ENCODE data around the gene PAF1. TPM values are rescaled to one million over a fixed set of nuclear protein-coding genes. Genes with fewer than 3 reads are reported as not detected.
A peak's percentile ranks its signal among the peaks of the same experiment; 100 is the strongest.

Gene PAF1
- total RNA-seq, 1 experiment from 2014 or later: 47.0 TPM

- Mint-ChIP-seq H3K9me3 (ENCODE audit: unreplicated experiment) (no peaks in the 10 kb centered on the region), H3K4me3 (ENCODE audit: unreplicated experiment) (peak within 1 kb of the TSS; percentile 94), H3K27me3 (ENCODE audit: insufficient read depth, unreplicated experiment) (no peaks in the 10 kb centered on the region), H3K36me3 (ENCODE audit: insufficient read depth, unreplicated experiment) (peaks cover 60% of the 10 kb centered on the region), H3K27ac (ENCODE audit: low read depth, unreplicated experiment) (peak within 1 kb of the TSS; percentile 92), H3K4me1 (ENCODE audit: insufficient read depth, unreplicated experiment) (peaks cover 37% of the 10 kb centered on the region)
- no peak for TF ChIP-seq CTCF (IDR thresholded peaks at IDR 0.05; ENCODE audit: unreplicated experiment)
- POLR2A ChIA-PET: interaction anchor here (0.6 to 4.3 kb wide), 8 partner anchors 10 to 1163 kb away, joined by 3 to 121 read pairs (median 9); partner anchors contain the start of genes MED29, PAF1, RPS16 and SUPT5H
- DNase-seq (ENCODE audit: unreplicated experiment): peak; percentile 90
- TSS peak; percentile 55 for BruUV-seq (replicated peaks)
- CTCF ChIA-PET: interaction anchor here (0.6 to 1.9 kb wide), 5 partner anchors 9 to 78 kb away, joined by 3 to 7 read pairs (median 4); no protein-coding TSS in a partner anchor
- intact Hi-C loops (cut with micrococcal nuclease): no loop called here
Measured at GRCh38 chr19:39406656-39407409, 15.9 kb upstream of the PAF1 start, which contains the start of gene ZFP36. TSS of gene ZFP36 (plus strand) at chr19:39406847. CDS start at chr19:39406905, 58 bp downstream.

GRCh38 chr19:39405958-39406655 lies 15.2 kb upstream of the PAF1 start:
- no peak for DNase-seq (ENCODE audit: unreplicated experiment)
- ChIA-PET CTCF (interaction anchor here (0.6 to 1.5 kb wide), 3 partner anchors 8 to 77 kb away, joined by 3 to 7 read pairs (median 3); no protein-coding TSS in a partner anchor), POLR2A (interaction anchor here (0.8 to 4.3 kb wide), 6 partner anchors 9 to 39 kb away, joined by 4 to 121 read pairs (median 28); partner anchors contain the start of genes MED29, PAF1, RPS16 and SUPT5H)
- Mint-ChIP-seq H3K27ac (ENCODE audit: low read depth, unreplicated experiment) (peak overlapping the region; percentile 92), H3K27me3 (ENCODE audit: insufficient read depth, unreplicated experiment) (no peaks in the 10 kb centered on the region), H3K4me1 (ENCODE audit: insufficient read depth, unreplicated experiment) (peaks cover 38% of the 10 kb centered on the region), H3K36me3 (ENCODE audit: insufficient read depth, unreplicated experiment) (peaks cover 53% of the 10 kb centered on the region), H3K9me3 (ENCODE audit: unreplicated experiment) (no peaks in the 10 kb centered on the region), H3K4me3 (ENCODE audit: unreplicated experiment) (peak overlapping the region; percentile 94)
- no TSS peak for BruUV-seq (replicated peaks)
- no peak for TF ChIP-seq CTCF (IDR thresholded peaks at IDR 0.05; ENCODE audit: unreplicated experiment)
- intact Hi-C loops (cut with micrococcal nuclease): no loop called here

- ChIA-PET POLR2A (interaction anchor here (0.7 to 4.3 kb wide), 6 partner anchors 14 to 568 kb away, joined by 3 to 44 read pairs (median 24); partner anchors contain the start of genes MED29, PAF1, RPS16 and SUPT5H), CTCF (interaction anchor here (1.5 kb wide), 1 partner anchor 7 kb away, joined by 7 read pairs; no protein-coding TSS in a partner anchor)
- intact Hi-C loops (cut with micrococcal nuclease): no loop called here
- no peak for DNase-seq (ENCODE audit: unreplicated experiment)
- Mint-ChIP-seq H3K9me3 (ENCODE audit: unreplicated experiment) (no peaks in the 10 kb centered on the region), H3K27me3 (ENCODE audit: insufficient read depth, unreplicated experiment) (no peaks in the 10 kb centered on the region), H3K4me3 (ENCODE audit: unreplicated experiment) (peak overlapping the region; percentile 94), H3K36me3 (ENCODE audit: insufficient read depth, unreplicated experiment) (peaks cover 46% of the 10 kb centered on the region), H3K27ac (ENCODE audit: low read depth, unreplicated experiment) (peak overlapping the region; percentile 100), H3K4me1 (ENCODE audit: insufficient read depth, unreplicated experiment) (peaks cover 32% of the 10 kb centered on the region)
- TF ChIP-seq CTCF (IDR thresholded peaks at IDR 0.05; ENCODE audit: unreplicated experiment): no peak
- BruUV-seq (replicated peaks): no TSS peak
Measured at GRCh38 chr19:39405261-39405957, 14.5 kb upstream of the PAF1 start.

Data from MCF 10A (cell line).